Activated CD4-positive, alpha-beta T cell treated with anti-CD3 and anti-CD28 coated beads, Interleukin-2, Interleukin-4, amounts not matched to agents 100 ng/mL and 50 ng/mL, durations not matched to agents 16 hours and 8 hours (primary cell): ENCODE data around the gene GID8.

Experiments
- DNase-seq: peaks from one replicate; pipeline ENCODE4 v3.0.0-alpha.2; 2020; ENCODE audit warnings: low spot score

The GID8 gene

DNA sequence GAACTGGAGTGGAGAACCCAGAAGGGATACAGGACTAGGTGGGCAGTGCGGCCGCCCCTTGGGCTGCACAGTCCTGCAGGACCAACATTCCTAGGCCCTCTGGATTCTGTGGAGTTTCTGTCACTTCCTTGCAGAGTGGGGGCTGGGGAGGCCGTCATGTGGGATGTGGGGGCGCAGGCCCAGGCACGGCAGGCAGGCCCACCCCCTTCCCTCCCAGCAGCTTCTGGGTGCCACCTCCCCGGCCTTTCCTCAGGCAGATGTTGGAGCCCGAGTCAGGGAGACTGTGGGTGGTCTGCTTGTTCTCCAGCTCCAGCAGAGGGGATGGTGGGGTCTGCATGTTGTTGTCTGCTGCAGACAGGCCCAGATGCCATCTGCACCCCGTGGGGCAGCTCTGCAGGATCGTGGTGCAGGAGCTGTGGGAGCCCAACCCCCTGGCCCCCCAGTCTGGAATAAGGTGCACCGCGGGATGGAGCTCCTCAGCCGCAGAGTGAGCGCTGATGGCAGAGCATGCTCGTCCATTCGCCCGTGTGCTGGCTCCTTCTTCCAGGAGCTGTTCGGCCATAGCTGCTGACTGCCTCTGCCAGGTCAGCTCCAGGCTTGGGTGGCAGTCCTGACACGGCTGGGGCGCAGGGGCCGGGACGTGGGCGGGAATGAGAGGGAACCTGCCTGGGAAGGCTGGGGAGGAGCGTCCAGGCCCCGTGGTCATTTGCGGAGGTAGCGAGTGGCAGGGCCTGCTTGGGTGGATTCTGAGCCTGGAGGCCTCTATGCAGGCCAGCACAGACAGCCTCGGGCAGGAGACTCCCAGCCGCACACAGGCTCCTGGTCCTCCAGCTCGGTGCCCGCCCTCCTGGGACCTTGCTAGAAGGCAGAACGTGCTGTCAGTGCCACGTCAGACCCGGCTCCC, 32.6 kb downstream of the GID8 start:
- no peak for DNase-seq

DNA sequence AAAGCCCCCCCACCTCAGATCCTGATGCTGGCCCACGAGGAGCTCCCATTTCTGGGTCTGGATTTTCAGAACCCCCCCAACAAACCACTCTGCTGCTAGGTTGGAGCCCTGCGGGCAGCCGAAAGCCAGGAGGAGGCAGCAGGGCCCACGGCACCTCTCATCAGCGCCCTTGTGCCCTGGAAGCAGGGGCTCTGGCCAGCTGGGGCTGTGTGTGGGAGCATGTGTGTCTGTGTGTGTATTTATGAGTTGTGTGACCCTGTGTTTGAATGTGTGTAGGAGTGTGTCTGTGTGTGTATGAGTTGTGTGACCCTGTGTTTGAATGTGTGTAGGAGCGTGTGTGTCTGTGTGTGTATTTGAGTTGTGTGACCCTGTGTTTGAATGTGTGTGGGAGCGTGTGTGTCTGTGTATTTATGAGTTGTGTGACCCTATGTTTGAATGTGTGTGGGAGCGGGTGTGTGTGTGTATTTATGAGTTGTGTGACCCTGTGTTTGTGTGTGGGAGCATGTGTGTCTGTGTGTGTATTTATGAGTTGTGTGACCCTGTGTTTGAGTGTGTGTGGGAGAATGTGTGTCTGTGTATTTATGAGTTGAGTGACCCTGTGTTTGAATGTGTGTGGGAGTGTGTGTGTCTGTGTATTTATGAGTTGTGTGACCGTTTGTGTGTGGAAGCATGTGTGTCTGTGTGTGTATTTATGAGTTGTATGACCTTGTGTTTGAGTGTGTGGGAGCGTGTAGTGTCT, 33.4 kb downstream of the GID8 start:
- no peak for DNase-seq

- peak; percentile 88 for DNase-seq
Observed at GRCh38 chr20:62971950-62972844, 34.2 kb downstream of the GID8 start.

DNA sequence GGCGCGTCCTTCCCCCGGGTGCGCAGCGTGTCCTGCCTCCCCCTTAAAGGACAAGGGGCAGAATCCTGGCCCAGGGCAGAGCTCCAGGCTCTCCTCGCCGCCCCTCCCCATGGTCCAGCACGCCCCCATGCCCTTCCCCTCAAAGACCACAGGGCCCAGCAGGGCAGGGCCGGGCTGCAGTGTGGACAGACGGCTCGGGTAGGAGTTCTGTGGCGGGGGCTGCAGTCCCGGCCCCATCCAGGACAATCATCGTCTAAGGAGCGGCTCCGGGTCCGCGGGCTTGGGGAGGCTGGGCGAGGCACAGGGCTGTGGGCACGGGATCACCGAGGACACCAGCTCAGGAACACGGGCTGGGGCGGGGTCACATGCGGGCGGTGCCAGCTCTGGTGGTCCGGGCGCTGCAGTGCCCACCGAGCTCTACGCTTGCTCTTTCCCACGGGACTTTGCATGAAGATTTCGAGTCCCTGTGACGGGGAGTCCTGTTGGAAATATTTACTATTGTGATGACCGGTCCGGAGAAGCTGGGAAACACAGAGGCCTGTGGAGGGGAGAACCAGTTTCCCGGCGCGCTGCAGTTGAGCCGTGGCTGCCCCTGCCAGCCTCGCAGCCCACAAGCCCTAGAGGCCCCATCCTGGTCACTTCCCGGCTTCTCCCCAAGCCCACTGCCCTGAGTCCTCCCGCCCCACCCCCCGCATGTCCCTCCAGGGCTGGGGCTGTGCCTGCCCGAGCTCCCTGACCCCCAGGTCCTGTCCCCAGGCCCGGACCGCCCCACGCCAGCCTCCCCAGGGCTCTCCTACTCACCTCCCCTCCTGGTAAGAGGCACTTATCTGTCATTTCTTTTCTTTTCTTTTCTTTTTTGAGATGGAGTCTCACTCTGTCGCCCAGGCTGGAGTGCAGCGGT, 35.1 kb downstream of the GID8 start:
- DNase-seq, result no peak

GRCh38 chr20:62975251-62975760, 37.4 kb downstream of the GID8 start:
- DNase-seq, result no peak

GRCh38 chr20:62975812-62976508, 38.0 kb downstream of the GID8 start:
- no peak for DNase-seq

GRCh38 chr20:62976886-62977285, 38.9 kb downstream of the GID8 start:
- DNase-seq, result no peak

DNA sequence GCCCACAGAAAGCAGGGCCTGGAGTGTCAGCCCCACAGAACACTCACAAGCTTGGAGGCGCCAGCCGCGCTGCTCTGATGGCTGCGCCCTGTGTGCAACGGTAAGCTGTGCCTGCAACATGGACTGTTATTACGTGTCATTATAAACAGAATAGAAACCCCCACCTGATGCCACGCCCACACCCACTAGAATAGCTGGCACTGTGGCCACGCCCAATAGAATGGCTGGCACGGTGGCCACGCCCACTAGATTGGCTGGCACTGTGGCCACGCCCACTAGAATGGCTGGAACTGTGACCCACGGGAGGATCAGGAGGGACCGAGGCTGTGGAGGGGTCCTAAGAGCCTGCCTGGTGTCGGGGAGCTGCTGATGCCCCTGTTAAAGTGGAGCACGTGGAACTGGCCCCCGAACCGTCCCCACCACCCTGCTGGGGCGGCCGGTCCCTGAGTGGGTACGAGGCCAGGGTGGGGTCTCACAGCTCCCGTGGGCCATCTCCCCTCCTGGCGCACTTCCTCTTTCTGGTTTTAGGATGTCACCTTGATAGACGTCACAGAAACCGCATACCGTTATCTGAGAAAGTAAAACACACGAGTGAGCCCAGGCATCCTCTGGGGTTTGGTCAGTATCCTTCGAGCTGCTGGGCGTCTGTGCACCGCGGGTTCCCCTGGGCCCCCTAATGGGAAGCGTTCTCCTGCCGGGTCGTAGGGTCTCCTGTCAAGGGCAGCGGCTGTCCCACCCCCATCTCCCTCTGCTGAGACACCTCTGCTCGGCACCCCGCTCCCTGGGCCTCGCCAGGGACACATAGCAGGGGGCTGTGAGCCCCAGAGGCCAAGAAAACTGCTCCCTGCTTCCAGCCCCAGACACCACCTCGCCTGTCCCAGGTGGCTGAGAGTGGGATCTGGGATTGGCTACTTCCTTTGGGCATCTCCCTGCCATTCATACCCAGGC, 39.9 kb downstream of the GID8 start:
- DNase-seq, result peak; percentile 88

DNA sequence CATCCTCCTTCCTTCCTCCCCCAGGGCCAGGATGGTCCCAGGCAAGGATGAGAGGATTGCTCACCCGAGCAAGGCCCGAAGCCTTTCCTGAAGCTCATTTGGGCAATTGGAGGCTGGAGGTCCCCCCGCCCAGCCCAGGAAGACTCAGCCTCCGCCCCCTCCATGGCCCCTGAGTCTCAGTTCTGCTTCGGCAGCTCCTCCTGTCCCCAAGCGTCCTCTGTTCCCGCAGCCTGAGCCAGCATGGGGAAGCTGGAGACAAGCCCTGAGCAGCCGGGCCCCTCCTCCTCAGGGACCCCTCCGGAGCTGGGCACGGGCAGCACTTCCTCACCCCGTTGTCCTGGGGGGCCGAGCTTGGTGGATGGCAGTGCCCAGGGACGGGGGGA, 40.6 kb downstream of the GID8 start:
- DNase-seq, result no peak

GRCh38 chr20:62979310-62979709, 41.4 kb downstream of the GID8 start:
- no peak for DNase-seq

- DNase-seq, result no peak
Observed at GRCh38 chr20:62979876-62980373, 42.0 kb downstream of the GID8 start.

- no peak for DNase-seq
Observed at GRCh38 chr20:62980380-62980960, 42.5 kb downstream of the GID8 start.

DNA sequence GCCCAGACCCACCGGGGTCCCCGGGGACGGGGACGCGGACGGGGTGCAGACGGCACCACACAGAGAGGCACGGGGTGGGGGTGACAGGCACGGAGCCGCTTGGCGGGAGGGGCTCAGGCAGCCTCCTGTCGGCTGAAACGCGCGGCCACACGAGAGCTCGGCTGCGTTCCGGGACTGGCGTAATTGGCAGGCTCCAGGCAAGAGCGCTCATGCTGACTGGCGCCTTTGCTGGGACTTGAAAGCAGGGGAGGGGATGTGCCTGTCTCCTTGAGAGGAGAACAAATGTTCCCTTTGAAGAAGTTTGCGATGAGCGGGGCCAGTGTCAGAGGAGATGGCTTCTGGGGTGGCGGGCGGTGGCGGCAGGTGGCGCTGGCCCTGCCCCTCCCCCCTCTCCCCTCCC, 43.0 kb downstream of the GID8 start:
- no peak for DNase-seq

- DNase-seq, result no peak
Observed at GRCh38 chr20:62982124-62983075, 44.5 kb downstream of the GID8 start.

- DNase-seq, result no peak
Observed at GRCh38 chr20:62983210-62983609, 45.3 kb downstream of the GID8 start.

GRCh38 chr20:62984666-62985443, 46.9 kb downstream of the GID8 start:
- no peak for DNase-seq

DNA sequence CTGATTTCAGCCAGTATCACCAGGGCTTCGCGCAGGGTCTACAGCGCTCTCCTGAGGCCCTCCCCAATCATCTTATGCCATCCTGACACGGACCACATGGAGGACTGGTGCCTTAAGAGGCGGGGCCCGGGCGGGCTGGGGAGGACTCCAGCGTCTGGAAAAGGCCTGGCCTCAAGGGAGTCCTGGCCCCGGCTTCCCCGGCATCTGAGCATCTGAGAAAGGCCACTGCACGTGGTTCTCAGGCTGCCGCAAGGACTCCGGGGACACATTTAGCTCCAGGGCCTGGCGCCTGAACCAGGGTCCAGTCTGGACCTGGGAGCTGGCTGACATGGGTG, 47.5 kb downstream of the GID8 start:
- no peak for DNase-seq
